Keratinocyte (primary cell): Measurements from ENCODE around the gene SLFN5. TPM values are rescaled to one million over a fixed set of nuclear protein-coding genes. Genes with fewer than 3 reads are reported as not detected.

Experiments used
- DNase-seq: peaks from one replicate; pipeline ENCODE4 v3.0.0-alpha.2; 2011; ENCODE audit warnings: low read depth, missing footprints, low spot score
- FAIRE-seq: peaks from 2 replicates; lab custom pipeline; 2011; peaks lifted over from hg19 to GRCh38; lab: Jason Lieb, UNC
- H2AFZ ChIP-seq: 2 replicates; pipeline ENCODE4 v1.6.0; 2012; ENCODE audit warnings: low read length, control low read depth, inconsistent platforms; ENCODE audit not compliant: control insufficient read depth
- H3K27ac ChIP-seq: 2 replicates; pipeline ENCODE4 v1.5.1; 2011; ENCODE audit warnings: low read length; ENCODE audit not compliant: control insufficient read depth, insufficient read depth
- H3K27me3 ChIP-seq: 3 replicates; pipeline ENCODE4 v1.6.0; 2011; ENCODE audit warnings: low read length; ENCODE audit not compliant: control insufficient read depth, insufficient read depth; ENCODE audit errors: extremely low read depth
- H3K36me3 ChIP-seq, 2 experiments: 2 replicates in 1 of 2; 3 replicates in 1 of 2; pipeline ENCODE4 v1.5.1; 2011; ENCODE audit warnings: low read length in 2 of 2, mild to moderate bottlenecking in 1 of 2; ENCODE audit not compliant: control insufficient read depth in 2 of 2, insufficient read depth in 2 of 2; ENCODE audit errors: extremely low read depth in 1 of 2
- H3K4me1 ChIP-seq: 3 replicates; pipeline ENCODE4 v1.5.1; 2011; ENCODE audit warnings: low read length; ENCODE audit not compliant: control insufficient read depth, insufficient read depth; ENCODE audit errors: extremely low read depth
- H3K4me2 ChIP-seq: 3 replicates; pipeline ENCODE4 v1.6.0; 2011; ENCODE audit warnings: low read depth, low read length; ENCODE audit not compliant: control insufficient read depth, insufficient read depth; ENCODE audit errors: extremely low read depth
- H3K4me3 ChIP-seq, 3 experiments: fragments of 200-600 bp in 1 of 3; sonication (generic) in 1 of 3; 2 replicates in 2 of 3; 3 replicates in 1 of 3; pipeline ENCODE4 v1.5.1; 2011 to 2016; ENCODE audit warnings: low read length in 3 of 3, mild to moderate bottlenecking in 3 of 3, control low read depth in 2 of 3, inconsistent platforms in 1 of 3, low read depth in 1 of 3, mixed read lengths in 1 of 3, mixed run types in 1 of 3, moderate library complexity in 1 of 3; ENCODE audit not compliant: control insufficient read depth in 2 of 3, insufficient read depth in 2 of 3; ENCODE audit errors: extremely low read depth in 1 of 3
- H3K79me2 ChIP-seq: 2 replicates; pipeline ENCODE4 v1.6.0; 2012; ENCODE audit warnings: low read length; ENCODE audit not compliant: control insufficient read depth, insufficient read depth
- H3K9ac ChIP-seq: 3 replicates; pipeline ENCODE4 v1.6.0; 2011; ENCODE audit warnings: low read length; ENCODE audit not compliant: control insufficient read depth, insufficient read depth; ENCODE audit errors: extremely low read depth
- H3K9me1 ChIP-seq: 3 replicates; pipeline ENCODE4 v1.6.0; 2011; ENCODE audit warnings: low read length; ENCODE audit not compliant: control insufficient read depth, insufficient read depth; ENCODE audit errors: extremely low read depth
- H3K9me3 ChIP-seq: 2 replicates; pipeline ENCODE4 v1.5.1; 2012; ENCODE audit warnings: low read depth, low read length; ENCODE audit not compliant: control insufficient read depth
- H4K20me1 ChIP-seq: 3 replicates; pipeline ENCODE4 v1.6.0; 2011; ENCODE audit warnings: low read length; ENCODE audit not compliant: control insufficient read depth, insufficient read depth; ENCODE audit errors: extremely low read depth
- EZH2 ChIP-seq: IDR thresholded peaks from one replicate; pipeline ENCODE4 v1.6.1; 2012; ENCODE audit warnings: inconsistent platforms, mild to moderate bottlenecking, low read length, moderate library complexity
- dilution Hi-C: fragments of 300-500 bp; cut with MboI; formaldehyde crosslinking; loops from one replicate; pipeline ENCODE4 v1.7.0; 2020; ENCODE audit warnings: low sequenced_read_pairs; ENCODE audit not compliant: extremely low pct_ligation_motif_present
- polyA plus RNA-seq, 5 experiments: library from polyadenylated mRNA; depleted of rRNA in 3 of 5; stranded (reverse) in 3 of 5; stranded (forward) in 1 of 5; unstranded in 1 of 5; fragments of >200 nt; gene quantifications; 1 replicate in 1 of 5; 2 replicates in 3 of 5; 3 replicates in 1 of 5; pipeline versions ENCODE4 v1.2.1 to v1.2.3, GENCODE V29; 2011 to 2012; ENCODE audit warnings: missing spikeins in 2 of 5, low read depth in 1 of 5, low replicate concordance in 1 of 5
- TF ChIP-seq, protein P1 (sequence below), 3 experiments: IDR thresholded peaks in 1 of 3; conservative IDR thresholded peaks in 1 of 3; optimal IDR thresholded peaks in 1 of 3; 2 replicates in 2 of 3; 3 replicates in 1 of 3; pipeline versions ENCODE3 to v1.5.1; 2011; ENCODE audit warnings: low read length in 3 of 3, mild to moderate bottlenecking in 3 of 3, moderate library complexity in 2 of 3, control low read depth in 1 of 3, inconsistent platforms in 1 of 3; ENCODE audit not compliant: insufficient read depth in 2 of 3; ENCODE audit errors: extremely low read depth in 1 of 3

Gene SLFN5
- polyA plus RNA-seq, 1 donor (not counting 4 experiments of a cell fraction or from before 2014, with no cell fraction given): 79.9 TPM

DNA sequence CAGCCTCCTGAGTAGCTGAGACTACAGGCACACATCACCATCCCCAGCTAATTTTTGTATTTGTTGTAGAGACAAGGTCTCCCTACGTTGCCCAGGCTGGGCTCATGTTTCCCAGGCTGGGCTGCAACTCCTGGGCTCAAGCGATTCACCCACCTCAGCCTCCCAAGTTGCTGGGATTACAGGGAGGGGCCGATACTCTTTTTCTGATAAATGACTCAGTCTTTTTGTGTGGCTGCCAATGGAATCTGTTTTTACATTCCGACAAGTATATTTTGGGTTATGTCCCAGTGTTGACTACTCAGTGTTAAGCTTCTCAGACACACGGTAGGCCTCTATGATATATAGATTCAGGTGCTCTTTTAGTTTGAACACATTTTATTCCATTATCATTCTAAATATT is 72.4 kb downstream of the SLFN5 start:
- Histone ChIP-seq H3K79me2 (no peaks in the 10 kb centered on the region), H3K4me2 (no peak overlapping the region), H2AFZ (no peak overlapping the region), H4K20me1 (no peaks in the 10 kb centered on the region), H3K4me1 (peaks cover 30% of the 10 kb centered on the region), H3K9me1 (no peaks in the 10 kb centered on the region), H3K9me3 (no peaks in the 10 kb centered on the region), H3K4me3 (no peak overlapping the region), H3K27ac (peak overlapping the region; percentile 3), H3K36me3 (no peaks in the 10 kb centered on the region), H3K27me3 (no peaks in the 10 kb centered on the region), H3K9ac (no peak overlapping the region)
- dilution Hi-C loops: loop anchor here (10.0 kb wide), 1 partner anchor 210 kb away; no protein-coding TSS in a partner anchor
- no peak for TF ChIP-seq EZH2
- TF ChIP-seq, protein P1, sequence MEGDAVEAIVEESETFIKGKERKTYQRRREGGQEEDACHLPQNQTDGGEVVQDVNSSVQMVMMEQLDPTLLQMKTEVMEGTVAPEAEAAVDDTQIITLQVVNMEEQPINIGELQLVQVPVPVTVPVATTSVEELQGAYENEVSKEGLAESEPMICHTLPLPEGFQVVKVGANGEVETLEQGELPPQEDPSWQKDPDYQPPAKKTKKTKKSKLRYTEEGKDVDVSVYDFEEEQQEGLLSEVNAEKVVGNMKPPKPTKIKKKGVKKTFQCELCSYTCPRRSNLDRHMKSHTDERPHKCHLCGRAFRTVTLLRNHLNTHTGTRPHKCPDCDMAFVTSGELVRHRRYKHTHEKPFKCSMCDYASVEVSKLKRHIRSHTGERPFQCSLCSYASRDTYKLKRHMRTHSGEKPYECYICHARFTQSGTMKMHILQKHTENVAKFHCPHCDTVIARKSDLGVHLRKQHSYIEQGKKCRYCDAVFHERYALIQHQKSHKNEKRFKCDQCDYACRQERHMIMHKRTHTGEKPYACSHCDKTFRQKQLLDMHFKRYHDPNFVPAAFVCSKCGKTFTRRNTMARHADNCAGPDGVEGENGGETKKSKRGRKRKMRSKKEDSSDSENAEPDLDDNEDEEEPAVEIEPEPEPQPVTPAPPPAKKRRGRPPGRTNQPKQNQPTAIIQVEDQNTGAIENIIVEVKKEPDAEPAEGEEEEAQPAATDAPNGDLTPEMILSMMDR (optimal IDR thresholded peaks at IDR 0.05 in 1 of 3, IDR thresholded peaks at IDR 0.05 in 1 of 3, conservative IDR thresholded peaks at IDR 0.05 in 1 of 3; ENCODE audit: extremely low read depth in 1 of 3, insufficient read depth in 2 of 3, low read length in 3 of 3): no peak
- DNase-seq (peak; percentile 36), FAIRE-seq (peak; percentile 29)

DNA sequence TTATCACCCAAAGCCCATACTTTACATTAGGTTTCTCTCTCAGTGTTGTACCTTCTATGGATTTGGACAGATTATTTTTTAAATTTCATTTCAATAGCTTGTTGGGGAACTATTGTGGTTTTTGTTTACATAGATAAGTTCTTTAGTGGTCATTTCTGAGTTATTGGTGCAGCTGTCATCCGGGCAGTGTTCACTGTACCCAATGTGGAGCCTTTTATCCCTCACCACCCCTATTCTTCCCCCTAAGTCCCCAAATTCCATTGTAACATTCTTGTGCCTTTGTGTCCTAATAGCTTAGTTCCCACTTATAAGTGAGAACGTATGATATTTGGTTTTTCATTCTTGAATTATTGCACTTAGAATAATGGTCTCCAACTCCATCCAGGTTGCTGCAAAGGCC is 73.1 kb downstream of the SLFN5 start:
- Histone ChIP-seq H3K27ac (no peak overlapping the region), H3K4me3 (no peak overlapping the region), H3K9ac (no peak overlapping the region), H4K20me1 (no peaks in the 10 kb centered on the region), H2AFZ (no peak overlapping the region), H3K27me3 (no peaks in the 10 kb centered on the region), H3K4me2 (no peak overlapping the region), H3K36me3 (no peaks in the 10 kb centered on the region), H3K9me1 (no peaks in the 10 kb centered on the region), H3K4me1 (peaks cover 30% of the 10 kb centered on the region), H3K79me2 (no peaks in the 10 kb centered on the region), H3K9me3 (no peaks in the 10 kb centered on the region)
- dilution Hi-C loops: loop anchor here (10.0 kb wide), 1 partner anchor 209 kb away; no protein-coding TSS in a partner anchor
- DNase-seq (no peak), FAIRE-seq (no peak)
- TF ChIP-seq, protein P1 (optimal IDR thresholded peaks at IDR 0.05 in 1 of 3, IDR thresholded peaks at IDR 0.05 in 1 of 3, conservative IDR thresholded peaks at IDR 0.05 in 1 of 3; ENCODE audit: extremely low read depth in 1 of 3, insufficient read depth in 2 of 3, low read length in 3 of 3): no peak
- TF ChIP-seq EZH2: no peak
